ENCODE results near the gene TMEM151A. TPM values are rescaled to one million over a fixed set of nuclear protein-coding genes. Genes with fewer than 3 reads are reported as not detected.

The TMEM151A gene
- total RNA-seq, 2 donors from 2014 or later = not detected

GRCh38 chr11:66331542-66332370 is 40.1 kb downstream of the TMEM151A start:
- Mint-ChIP-seq H3K9me3 (no peaks in the 10 kb centered on the region), H3K27ac (no peak overlapping the region), H3K4me1 (ENCODE audit: low read depth in 2 of 2) (peaks cover 25 to 32% of the 10 kb centered on the region in 2 donors), H3K27me3 (peaks cover 0 to 11% of the 10 kb centered on the region in 2 donors), H3K36me3 (no peaks in the 10 kb centered on the region), H3K4me3 (no peak overlapping the region)
- no peak for DNase-seq (ENCODE audit: low spot score)
- no peak for ATAC-seq

- Mint-ChIP-seq H3K27me3 (peaks cover 0 to 9% of the 10 kb centered on the region in 2 donors), H3K9me3 (no peaks in the 10 kb centered on the region), H3K27ac (no peak overlapping the region), H3K4me3 (no peak overlapping the region), H3K4me1 (ENCODE audit: low read depth in 2 of 2) (peaks cover 28 to 36% of the 10 kb centered on the region in 2 donors), H3K36me3 (no peaks in the 10 kb centered on the region)
- DNase-seq (ENCODE audit: low spot score) (no peak), ATAC-seq (no peak)
These were observed 40.9 kb downstream of the TMEM151A start for GRCh38 chr11:66332371-66333219.

DNA sequence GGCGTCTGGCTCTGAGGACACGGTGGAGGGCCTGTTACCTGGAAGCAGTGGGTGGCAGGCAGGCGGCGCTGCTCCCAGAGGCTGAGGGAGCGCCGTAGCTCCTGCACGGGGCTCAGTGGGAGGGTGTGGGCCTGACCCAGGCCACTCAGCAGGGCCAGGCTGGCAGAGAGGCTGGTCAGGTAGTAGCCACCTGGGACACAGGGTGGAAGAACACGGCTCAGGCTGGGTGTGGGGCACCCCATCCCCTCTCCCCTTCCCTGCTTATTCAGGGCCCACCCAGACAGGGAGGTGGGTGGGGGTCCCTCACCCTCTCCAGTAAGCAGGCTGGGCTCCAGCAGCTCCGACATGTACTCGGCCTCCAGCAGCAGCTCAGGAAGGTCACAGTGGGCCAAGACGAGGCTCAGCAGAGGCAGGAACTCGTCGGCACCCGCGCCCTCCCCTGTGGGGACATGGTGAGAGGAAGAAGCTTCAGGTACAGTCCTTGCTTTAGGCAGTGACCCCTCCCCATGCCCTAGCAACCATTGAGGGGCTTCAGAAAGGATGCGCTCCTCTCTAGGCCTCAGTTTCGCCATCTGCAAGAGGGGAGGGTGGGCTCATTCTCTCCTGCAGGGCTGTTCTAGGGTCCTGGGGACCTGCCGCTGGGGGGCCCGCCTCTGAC is 41.7 kb downstream of the TMEM151A start:
- H3K36me3 Mint-ChIP-seq = no peaks in the 10 kb centered on the region
- H3K27me3 Mint-ChIP-seq = peaks cover 0 to 9% of the 10 kb centered on the region in 2 donors
- H3K4me3 Mint-ChIP-seq = no peak overlapping the region
- ATAC-seq (no peak), DNase-seq (ENCODE audit: low spot score) (no peak)
- H3K27ac Mint-ChIP-seq = no peak overlapping the region
- H3K4me1 Mint-ChIP-seq (ENCODE audit: low read depth in 2 of 2) = peaks cover 22 to 29% of the 10 kb centered on the region in 2 donors
- no peaks in the 10 kb centered on the region for H3K9me3 Mint-ChIP-seq

GRCh38 chr11:66333896-66334604 is 42.4 kb downstream of the TMEM151A start:
- Mint-ChIP-seq H3K27me3 (peaks cover 0 to 9% of the 10 kb centered on the region in 2 donors), H3K4me1 (ENCODE audit: low read depth in 2 of 2) (peaks cover 17 to 22% of the 10 kb centered on the region in 2 donors), H3K9me3 (no peaks in the 10 kb centered on the region), H3K4me3 (no peak overlapping the region), H3K27ac (no peak overlapping the region), H3K36me3 (peaks cover 4% of the 10 kb centered on the region)
- ATAC-seq (no peak), DNase-seq (ENCODE audit: low spot score) (no peak)

DNA sequence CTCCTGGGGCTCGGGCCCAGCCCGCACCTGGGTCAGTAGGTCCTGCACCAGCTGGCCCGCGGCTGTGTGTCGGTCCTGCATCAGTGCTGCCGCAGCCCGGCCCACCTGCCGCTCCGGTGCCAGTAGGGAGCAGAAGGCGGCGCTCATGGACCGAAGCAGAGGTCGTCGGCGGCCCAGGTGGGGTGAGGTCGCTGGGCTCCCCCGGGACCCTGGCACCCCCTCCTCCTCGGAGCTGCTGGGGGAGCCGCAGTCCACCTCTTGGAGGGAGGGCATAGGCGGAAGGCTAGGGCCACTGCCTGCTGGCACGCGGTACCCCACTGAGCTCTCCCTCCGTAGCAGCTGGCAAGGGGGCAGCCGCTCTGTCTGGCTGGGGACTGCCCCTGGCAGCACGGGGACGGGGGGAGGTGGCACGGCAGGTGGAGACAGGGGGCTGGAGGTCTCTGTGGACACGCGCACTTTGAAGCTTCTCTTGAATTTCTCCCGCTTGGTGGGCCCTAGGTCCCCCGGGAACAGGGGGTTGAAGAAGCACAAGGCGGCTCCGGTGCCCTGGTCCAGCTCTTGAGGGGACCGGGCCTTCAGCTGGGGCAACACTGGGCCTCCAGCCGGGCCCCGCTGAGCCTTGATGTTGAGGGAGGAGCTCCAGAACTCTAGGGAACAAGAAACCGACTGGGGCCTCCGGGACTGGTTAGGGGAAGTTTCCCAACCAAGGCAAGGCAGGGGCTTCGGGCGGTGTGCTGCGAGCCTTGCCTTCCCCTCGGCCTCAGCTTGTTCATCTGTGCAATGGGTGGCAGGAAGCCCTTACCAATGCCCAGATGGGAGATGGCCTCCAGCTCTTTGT is 43.1 kb downstream of the TMEM151A start:
- no peaks in the 10 kb centered on the region for H3K9me3 Mint-ChIP-seq

GRCh38 chr11:66335531-66336233 is 44.0 kb downstream of the TMEM151A start:
- Mint-ChIP-seq H3K27me3 (peaks cover 0 to 9% of the 10 kb centered on the region in 2 donors), H3K36me3 (peaks cover 4% of the 10 kb centered on the region), H3K4me3 (peak overlapping the region; percentile 66), H3K9me3 (no peaks in the 10 kb centered on the region), H3K27ac (no peak overlapping the region), H3K4me1 (ENCODE audit: low read depth in 2 of 2) (peaks cover 17 to 20% of the 10 kb centered on the region in 2 donors)
- DNase-seq (ENCODE audit: low spot score) (no peak), ATAC-seq (no peak)

More for the DNA sequence above, 43.1 kb downstream of the TMEM151A start:
- ATAC-seq (no peak), DNase-seq (ENCODE audit: low spot score) (no peak)
- Mint-ChIP-seq H3K27me3 (peaks cover 0 to 9% of the 10 kb centered on the region in 2 donors), H3K36me3 (peaks cover 4% of the 10 kb centered on the region), H3K4me1 (ENCODE audit: low read depth in 2 of 2) (peaks cover 17 to 22% of the 10 kb centered on the region in 2 donors), H3K4me3 (no peak overlapping the region), H3K27ac (no peak overlapping the region)

DNA sequence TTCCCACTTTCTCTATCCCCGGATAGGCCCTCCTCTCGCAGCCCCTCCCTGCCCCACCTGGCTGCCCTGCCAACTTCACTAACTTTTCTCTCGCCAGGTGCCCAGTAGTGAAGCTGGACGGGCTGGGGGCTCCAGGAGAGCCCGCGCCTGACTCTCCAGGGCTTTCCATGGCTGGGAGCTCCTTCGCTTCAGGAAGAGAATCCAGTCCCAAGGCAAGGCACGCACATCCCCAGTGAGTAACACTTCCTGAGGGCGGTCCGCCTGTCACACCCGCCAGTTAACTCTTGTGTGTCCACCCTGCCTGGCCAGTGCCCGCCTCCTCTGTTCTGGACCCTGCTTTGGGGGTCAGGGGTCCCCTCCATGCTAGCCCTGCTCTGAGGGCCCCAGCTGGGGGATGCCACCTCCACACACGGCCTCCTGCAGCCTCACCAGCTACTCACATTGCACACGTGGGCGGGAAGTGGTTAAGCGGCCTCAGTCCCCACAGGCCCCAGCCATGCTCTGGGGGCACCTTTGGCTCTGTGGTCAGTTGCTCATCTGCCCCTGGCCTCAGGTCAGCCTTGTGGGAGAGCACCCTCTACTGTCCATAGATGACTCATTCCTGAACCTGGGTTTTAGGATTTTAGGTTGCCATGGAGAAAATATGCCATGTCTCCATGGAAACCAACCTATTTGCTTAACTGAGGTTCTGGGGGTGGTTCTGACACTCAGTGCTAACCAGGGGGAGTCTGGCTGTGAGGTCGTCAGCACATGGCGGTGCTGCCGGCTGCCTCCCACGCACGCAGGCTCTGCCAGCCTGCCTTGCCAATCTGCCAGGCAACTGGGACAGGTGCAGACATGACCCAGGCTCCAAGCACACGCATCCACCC is 44.8 kb downstream of the TMEM151A start, which contains the start of gene RIN1:
TSS of gene RIN1 (minus strand) at position 201 of the 869 bp plus-strand sequence. CDS start at position 169, 32 bp downstream.
- Mint-ChIP-seq H3K27me3 (peaks cover 0 to 9% of the 10 kb centered on the region in 2 donors), H3K27ac (peak within 1 kb of the TSS; percentile 60 to 65), H3K36me3 (peaks cover 8% of the 10 kb centered on the region), H3K4me3 (peak within 1 kb of the TSS; percentile 66), H3K9me3 (no peaks in the 10 kb centered on the region), H3K4me1 (ENCODE audit: low read depth in 2 of 2) (peaks cover 18 to 20% of the 10 kb centered on the region in 2 donors)
- DNase-seq (ENCODE audit: low spot score) (peak; percentile 87), ATAC-seq (peak; percentile 91 to 92)

GRCh38 chr11:66337103-66337899 is 45.6 kb downstream of the TMEM151A start:
- ATAC-seq = no peak
- Mint-ChIP-seq H3K27ac (peak overlapping the region in 1 of 2 donors; percentile 60), H3K27me3 (peaks cover 0 to 9% of the 10 kb centered on the region in 2 donors), H3K4me3 (peak overlapping the region; percentile 66), H3K36me3 (peaks cover 16% of the 10 kb centered on the region), H3K9me3 (no peaks in the 10 kb centered on the region), H3K4me1 (ENCODE audit: low read depth in 2 of 2) (peaks cover 20 to 24% of the 10 kb centered on the region in 2 donors)
- no peak for DNase-seq (ENCODE audit: low spot score)

- H3K27me3 Mint-ChIP-seq = peaks cover 0 to 9% of the 10 kb centered on the region in 2 donors
- H3K4me3 Mint-ChIP-seq = no peak overlapping the region
- H3K27ac Mint-ChIP-seq = no peak overlapping the region
- peaks cover 24% of the 10 kb centered on the region for H3K36me3 Mint-ChIP-seq
- H3K4me1 Mint-ChIP-seq (ENCODE audit: low read depth in 2 of 2) = peaks cover 29 to 35% of the 10 kb centered on the region in 2 donors
- H3K9me3 Mint-ChIP-seq = no peaks in the 10 kb centered on the region
- ATAC-seq (no peak), DNase-seq (ENCODE audit: low spot score) (no peak)
These were observed 46.8 kb downstream of the TMEM151A start for GRCh38 chr11:66338276-66339161.

DNA sequence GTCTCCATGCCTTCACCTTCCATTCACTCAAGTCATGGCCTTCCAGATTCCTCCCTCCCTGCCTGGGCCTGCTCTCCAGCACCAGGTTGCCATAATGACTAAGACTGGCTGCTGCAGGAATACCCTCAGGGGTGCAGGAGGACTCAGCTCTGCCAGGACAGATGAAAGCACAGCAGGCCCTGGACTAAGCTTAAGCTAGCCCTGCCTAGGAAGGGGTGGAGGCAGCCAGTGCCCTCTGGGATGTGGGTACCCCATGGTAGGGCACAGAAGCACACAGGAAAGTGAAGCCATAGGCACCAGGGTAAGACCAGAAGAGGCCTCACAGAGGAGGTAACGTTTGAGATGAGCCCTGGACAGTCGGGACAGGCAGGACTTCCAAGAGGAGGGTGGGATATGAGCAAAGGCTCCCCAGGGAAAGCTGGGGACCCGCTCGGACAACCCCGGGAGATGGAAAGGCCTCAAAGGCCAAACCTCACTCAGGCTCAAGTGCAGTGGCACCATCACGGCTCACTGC is 47.5 kb downstream of the TMEM151A start:
- no peak overlapping the region for H3K4me3 Mint-ChIP-seq
- peaks cover 0 to 7% of the 10 kb centered on the region in 2 donors for H3K27me3 Mint-ChIP-seq
- no peak overlapping the region for H3K27ac Mint-ChIP-seq
- H3K36me3 Mint-ChIP-seq = peaks cover 24% of the 10 kb centered on the region
- no peak for ATAC-seq
- no peaks in the 10 kb centered on the region for H3K9me3 Mint-ChIP-seq
- H3K4me1 Mint-ChIP-seq (ENCODE audit: low read depth in 2 of 2) = peaks cover 32 to 42% of the 10 kb centered on the region in 2 donors
- no peak for DNase-seq (ENCODE audit: low spot score)
